HepG2 (cell line): Measurements from ENCODE around the gene OSBPL1A. TPM values are rescaled to one million over a fixed set of nuclear protein-coding genes. Genes with fewer than 3 reads are reported as not detected.

Experiments
- ATAC-seq: fragments of 200-7000 bp; cut with Tn5 transposase; 3 replicates; pipeline ENCODE4 v1.9.1; 2020; ENCODE audit warnings: mild to moderate bottlenecking, moderate library complexity
- BruUV-seq: library from RNA; stranded (reverse); fragments of 400-500 nt; replicated peaks from 2 replicates; lab custom pipeline; 2021; lab: Mats Ljungman, UMichigan
- CTCF ChIA-PET: fragments of 300-600 bp; formaldehyde crosslinking; extraction: SDS; loops from one replicate; lab custom pipeline; 2021; ENCODE audit warnings: low total read pairs, inconsistent platforms, low intra/inter-chr PET ratio; lab: Yijun Ruan, JAX
- POLR2A ChIA-PET: fragments of 350-600 bp; sonication (Branson Sonifier 250); formaldehyde crosslinking; loops from one replicate; lab custom pipeline; 2020; ENCODE audit warnings: antibody characterized with exemption, inconsistent platforms; lab: Yijun Ruan, JAX
- DNase-seq: peaks from one replicate; pipeline ENCODE4 v3.0.0-alpha.2; 2015; ENCODE audit warnings: low spot score
- FAIRE-seq: peaks from 3 replicates; lab custom pipeline; 2011; peaks lifted over from hg19 to GRCh38; lab: Jason Lieb, UNC
- H2AFZ ChIP-seq: one replicate; pipeline ENCODE4 v1.6.1; 2011; ENCODE audit warnings: low read length, inconsistent platforms
- H3K27ac ChIP-seq: fragments of 300-600 bp; 3 replicates; pipeline ENCODE4 v1.8.0; 2011; ENCODE audit warnings: mixed run types, mild to moderate bottlenecking, mixed read lengths, low read length, inconsistent platforms; ENCODE audit not compliant: insufficient read depth; ENCODE audit errors: extremely low read length
- H3K27me3 ChIP-seq, 2 experiments: fragments of 200-600 bp in 1 of 2; 2 replicates in 1 of 2; 3 replicates in 1 of 2; pipeline versions ENCODE4 v1.6.0 to v1.8.0; 2011; ENCODE audit warnings: low read length in 2 of 2, mild to moderate bottlenecking in 2 of 2, moderate library complexity in 2 of 2, inconsistent platforms in 1 of 2; ENCODE audit not compliant: insufficient read depth in 2 of 2, control insufficient read depth in 1 of 2
- H3K36me3 ChIP-seq, 2 experiments: fragments of 200-600 bp in 1 of 2; replicated peaks in 1 of 2; 2 replicates in 1 of 2; 3 replicates in 1 of 2; pipeline versions ENCODE4 v1.5.1 to v1.8.0; 2011; ENCODE audit warnings: low read length in 2 of 2, inconsistent platforms in 1 of 2; ENCODE audit not compliant: insufficient read depth in 2 of 2, control insufficient read depth in 1 of 2
- H3K4me1 ChIP-seq: 2 replicates; pipeline ENCODE4 v1.5.1; 2012; ENCODE audit warnings: low read length, inconsistent platforms; ENCODE audit not compliant: insufficient read depth
- H3K4me2 ChIP-seq: 2 replicates; pipeline ENCODE4 v1.6.0; 2011; ENCODE audit warnings: low read depth, low read length, inconsistent platforms
- H3K4me3 ChIP-seq, 3 experiments: fragments of 200-600 bp in 1 of 3; sonication (generic), shearing (Covaris generic) in 1 of 3; replicated peaks in 1 of 3; 2 replicates each; pipeline ENCODE4 v1.5.1; 2011 to 2016; ENCODE audit warnings: low read length in 3 of 3, inconsistent platforms in 2 of 3, low read depth in 2 of 3, mild to moderate bottlenecking in 2 of 3, control low read depth in 1 of 3, mixed read lengths in 1 of 3; ENCODE audit not compliant: insufficient read depth in 1 of 3
- H3K79me2 ChIP-seq: one replicate; pipeline ENCODE4 v1.6.1; 2011; ENCODE audit warnings: low read length, inconsistent platforms; ENCODE audit not compliant: insufficient read depth
- H3K9ac ChIP-seq: 2 replicates; pipeline ENCODE4 v1.6.0; 2011; ENCODE audit warnings: mild to moderate bottlenecking, low read depth, low read length, inconsistent platforms; ENCODE audit not compliant: insufficient read depth
- H3K9me3 ChIP-seq: 2 replicates; pipeline ENCODE4 v1.5.1; 2012; ENCODE audit warnings: mild to moderate bottlenecking, low read length
- H4K20me1 ChIP-seq: 2 replicates; pipeline ENCODE4 v1.6.0; 2011; ENCODE audit warnings: inconsistent platforms, mild to moderate bottlenecking, low read length, moderate library complexity; ENCODE audit not compliant: insufficient read depth
- BCLAF1 ChIP-seq: fragments of 450-650 bp; IDR thresholded peaks from 2 replicates; pipeline ENCODE4 v1.6.1; 2017; ENCODE audit warnings: mild to moderate bottlenecking
- EZH2 ChIP-seq: conservative IDR thresholded peaks from 2 replicates; pipeline ENCODE4 v1.6.1; 2012; ENCODE audit warnings: mild to moderate bottlenecking, low read depth, low read length, moderate library complexity
- GABPA ChIP-seq, 2 experiments: IDR thresholded peaks; 2 replicates each; pipeline ENCODE4 v1.6.1; 2011 to 2016; ENCODE audit warnings: low read depth in 2 of 2, low read length in 1 of 2, missing biosample characterization in 1 of 2, missing genetic modification characterization in 1 of 2
- GLI4 ChIP-seq: sonication (generic); formaldehyde crosslinking; IDR thresholded peaks from 2 replicates; pipeline ENCODE4 v1.5.1; 2020; ENCODE audit warnings: missing genetic modification reagents, mild to moderate bottlenecking, moderate library complexity, borderline replicate concordance
- KAT2B ChIP-seq: fragments of 150-350 bp; IDR thresholded peaks from 2 replicates; pipeline ENCODE4 v1.6.1; 2014; ENCODE audit warnings: low read depth, low read length, borderline replicate concordance
- RNF219 ChIP-seq: sonication (generic); formaldehyde crosslinking; IDR thresholded peaks from 2 replicates; pipeline ENCODE4 v1.5.0; 2020; ENCODE audit warnings: mild to moderate bottlenecking, missing genetic modification reagents
- TFAP4 ChIP-seq: sonication (generic); IDR thresholded peaks from 2 replicates; pipeline ENCODE4 v1.6.1; 2016; ENCODE audit warnings: low read depth, borderline replicate concordance
- ZKSCAN1 ChIP-seq: fragments of 150-350 bp; IDR thresholded peaks from 2 replicates; pipeline ENCODE4 v1.6.1; 2014; ENCODE audit warnings: low read length
- ZNF275 ChIP-seq: sonication (generic); formaldehyde crosslinking; IDR thresholded peaks from 2 replicates; pipeline ENCODE4 v1.8.0; 2022; ENCODE audit warnings: missing genetic modification reagents, mild to moderate bottlenecking, inconsistent platforms, borderline replicate concordance
- ZNF484 ChIP-seq: sonication (generic); formaldehyde crosslinking; IDR thresholded peaks from 2 replicates; pipeline ENCODE4 v1.5.1; 2020; ENCODE audit warnings: mild to moderate bottlenecking, low read depth, missing genetic modification reagents, borderline replicate concordance
- ZNF710 ChIP-seq: sonication (generic); formaldehyde crosslinking; IDR thresholded peaks from 2 replicates; pipeline ENCODE4 v1.5.0; 2020; ENCODE audit warnings: mild to moderate bottlenecking, missing genetic modification reagents, borderline replicate concordance
- WGBS: methylation state at CpG from one replicate; pipeline ENCODE4 v1.1.6; 2017; ENCODE audit warnings: low lambda C conversion rate; 5-methylcytosine and 5-hydroxymethylcytosine counted together
- in situ Hi-C: cut with HindIII; loops from 2 replicates; pipeline ENCODE4 v1.10.0; 2017; ENCODE audit warnings: low pct_unique_long_range_greater_than_20kb; ENCODE audit not compliant: extremely low pct_ligation_motif_present
- intact Hi-C: fragments of 100-400 bp; cut with micrococcal nuclease; formaldehyde crosslinking; loops from one replicate; pipeline ENCODE4 v1.10.0; 2022; ENCODE audit not compliant: unreplicated experiment
- polyA plus RNA-seq, 8 experiments: library from polyadenylated mRNA; depleted of rRNA in 3 of 8; stranded (reverse) in 7 of 8; unstranded in 1 of 8; fragments of >200 nt; fragmentation: Illumina TruSeq in 4 of 8; extraction: Trizol in 4 of 8; gene quantifications; 2 replicates each; pipeline versions ENCODE4 v1.2.1 to v1.2.3, GENCODE V29; 2011 to 2016; ENCODE audit warnings: low read depth in 4 of 8, missing spikeins in 1 of 8, mixed read lengths in 1 of 8; ENCODE audit not compliant: insufficient read depth in 1 of 8
- total RNA-seq, 5 experiments: library from RNA; depleted of rRNA; stranded (reverse); fragments of >200 nt; fragmentation: Illumina TruSeq; extraction: Trizol; gene quantifications; 2 replicates each; pipeline ENCODE4 v1.2.3, GENCODE V29; 2016; ENCODE audit warnings: low read depth in 1 of 5

The OSBPL1A gene
- total and polyA plus RNA-seq, 2 of the 13 experiments (the other 11 are each of a cell fraction or from before 2014, with no cell fraction given), result 0.02 TPM; not detected in 1

- Histone ChIP-seq H3K9me3 (no peaks in the 10 kb centered on the region), H3K36me3 (no peaks in the 10 kb centered on the region), H2AFZ (no peak overlapping the region), H3K79me2 (no peaks in the 10 kb centered on the region), H3K4me3 (no peak overlapping the region), H3K4me1 (no peaks in the 10 kb centered on the region), H4K20me1 (no peaks in the 10 kb centered on the region), H3K4me2 (no peak overlapping the region), H3K27me3 (no peaks in the 10 kb centered on the region; a peak in 1 of 5 replicates), H3K9ac (no peak overlapping the region), H3K27ac (no peak overlapping the region)
- in situ Hi-C loops (no loop called here), intact Hi-C loops (no loop called here)
- POLR2A ChIA-PET, result no interaction called here
- no peak for FAIRE-seq
- no peak for ATAC-seq
- 0% methylated on average over 2 of the region's 2 CpGs for WGBS
- CTCF ChIA-PET, result no interaction called here
- no TSS peak for BruUV-seq
- DNase-seq, result no peak
- no peak for TF ChIP-seq KAT2B
- no peak for TF ChIP-seq ZNF710
- no peak for TF ChIP-seq ZNF484
- no peak for TF ChIP-seq RNF219 (CRISPR knock-in tag)
- no peak for TF ChIP-seq ZKSCAN1
- no peak for TF ChIP-seq ZNF275 (CRISPR knock-in tag)
- TF ChIP-seq BCLAF1, result no peak
- no peak for TF ChIP-seq GLI4 (CRISPR knock-in tag)
- no peak for TF ChIP-seq GABPA (IDR thresholded peaks at IDR 0.05; ENCODE audit: low read depth, low read length)
- no peak for TF ChIP-seq GABPA (CRISPR knock-in tag; IDR thresholded peaks at IDR 0.05; ENCODE audit: low read depth)
- no peak for TF ChIP-seq TFAP4
- no peak for TF ChIP-seq EZH2
Measured at GRCh38 chr18:24408496-24408895, 10.9 kb upstream of the OSBPL1A start.
